GM23248 (cell line): Measurements from ENCODE around the gene APOA4.

Experiments
- EZH2 ChIP-seq: fragments of 200-600 bp; sonication (generic); IDR thresholded peaks from 2 replicates; pipeline ENCODE4 v1.6.1; 2018; ENCODE audit warnings: antibody characterized with exemption, mild to moderate bottlenecking; ENCODE audit not compliant: insufficient read depth, poor library complexity, severe bottlenecking
- EZH2phosphoT487 ChIP-seq: fragments of 200-600 bp; sonication (generic); IDR thresholded peaks from 2 replicates; pipeline ENCODE4 v1.6.1; 2018; ENCODE audit warnings: antibody characterized with exemption, moderate library complexity, mild to moderate bottlenecking, low read depth; ENCODE audit not compliant: insufficient read depth

DNA sequence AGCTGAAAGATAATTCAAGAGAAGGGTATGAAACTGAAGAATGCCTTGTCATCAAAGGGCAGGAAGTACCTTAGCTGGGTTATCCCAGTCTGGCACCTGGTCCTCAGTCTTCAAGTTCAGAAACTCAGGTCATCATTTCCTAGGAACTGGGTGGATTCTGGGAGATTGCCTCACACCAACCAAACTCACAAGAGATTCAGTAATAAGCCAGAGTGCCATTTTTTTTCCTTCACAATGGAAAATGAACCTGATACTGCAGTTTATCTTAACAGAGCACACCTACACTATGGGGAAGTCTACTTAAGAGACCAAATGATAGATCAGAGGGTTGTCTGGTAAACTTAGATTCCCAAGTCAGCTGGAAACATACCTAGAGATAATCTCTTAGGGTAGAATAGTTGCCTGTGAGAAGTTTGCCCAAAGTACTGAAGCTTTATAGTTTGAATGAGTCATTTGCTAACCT is 46.6 kb downstream of the APOA4 start:
- no peak for TF ChIP-seq EZH2phosphoT487
- TF ChIP-seq EZH2, result no peak
